Breast epithelium (tissue), 4 donors: ENCODE results near the gene CYBRD1. TPM values are rescaled to one million over a fixed set of nuclear protein-coding genes. Genes with fewer than 3 reads are reported as not detected.
"Not testable (repeated sequence)": the region's sequence is repeated elsewhere in the genome, so short reads cannot be mapped to it uniquely, and the experiment has no call there.

Experiments used
- DNase-seq, 2 donors: peaks; one replicate each; pipeline ENCODE4 v3.0.0-alpha.2; 2019; ENCODE audit warnings: low spot score in 2 of 2
- H3K27ac ChIP-seq, 2 donors: fragments of 200-600 bp; sonication (generic) in 1 of 2; one replicate each; pipeline ENCODE4 v1.5.1; 2016 to 2019; ENCODE audit warnings: mild to moderate bottlenecking in 1 of 2
- H3K27me3 ChIP-seq, 2 donors: fragments of 200-600 bp; sonication (generic) in 1 of 2; one replicate each; pipeline versions ENCODE4 v1.5.1 to v1.6.0; 2017 to 2019; ENCODE audit warnings: control low read depth in 1 of 2, mild to moderate bottlenecking in 1 of 2
- H3K36me3 ChIP-seq: fragments of 200-600 bp; one replicate; pipeline ENCODE4 v1.5.1; 2019
- H3K4me1 ChIP-seq, 2 donors: fragments of 200-600 bp; sonication (generic); one replicate each; pipeline ENCODE4 v1.5.1; 2016 to 2019; ENCODE audit warnings: control low read depth in 1 of 2
- H3K4me3 ChIP-seq, 3 donors: fragments of 200-600 bp; sonication (generic); 1 replicate in 2 of 3; 2 replicates in 1 of 3; pipeline ENCODE4 v1.5.1; 2016 to 2019; ENCODE audit warnings: mild to moderate bottlenecking in 3 of 3, moderate library complexity in 2 of 3
- H3K9me3 ChIP-seq, 2 donors: fragments of 200-600 bp; sonication (generic) in 1 of 2; one replicate each; pipeline ENCODE4 v1.5.1; 2016 to 2019; ENCODE audit warnings: control low read depth in 1 of 2
- POLR2A ChIP-seq: fragments of 450-650 bp; IDR thresholded peaks from one replicate; pipeline ENCODE4 v1.6.1; 2016; ENCODE audit warnings: antibody characterized with exemption, mild to moderate bottlenecking, moderate library complexity
- POLR2AphosphoS5 ChIP-seq, 3 donors: sonication (generic); formaldehyde crosslinking; IDR thresholded peaks; one replicate each; pipeline ENCODE4 v1.6.1; 2017; ENCODE audit warnings: antibody characterized with exemption in 3 of 3
- intact Hi-C: fragments of 100-400 bp; cut with DNase I; formaldehyde crosslinking; loops from one replicate; pipeline ENCODE4 v1.15.1; 2023; ENCODE audit warnings: low total_unique reads
- total RNA-seq, 3 donors: library from RNA; depleted of rRNA; stranded (reverse); fragments of >200 nt; gene quantifications; one replicate each; pipeline ENCODE4 v1.1.0, GENCODE V29; 2016
- TF ChIP-seq, protein P1 (sequence below), 3 donors: fragments of 450-650 bp; IDR thresholded peaks; one replicate each; pipeline ENCODE4 v1.5.1; 2016 to 2017; ENCODE audit warnings: antibody characterized with exemption in 3 of 3, mild to moderate bottlenecking in 3 of 3, moderate library complexity in 3 of 3

Gene CYBRD1
- total RNA-seq, 3 donors from 2014 or later = 396 to 761 (median 409) TPM

DNA sequence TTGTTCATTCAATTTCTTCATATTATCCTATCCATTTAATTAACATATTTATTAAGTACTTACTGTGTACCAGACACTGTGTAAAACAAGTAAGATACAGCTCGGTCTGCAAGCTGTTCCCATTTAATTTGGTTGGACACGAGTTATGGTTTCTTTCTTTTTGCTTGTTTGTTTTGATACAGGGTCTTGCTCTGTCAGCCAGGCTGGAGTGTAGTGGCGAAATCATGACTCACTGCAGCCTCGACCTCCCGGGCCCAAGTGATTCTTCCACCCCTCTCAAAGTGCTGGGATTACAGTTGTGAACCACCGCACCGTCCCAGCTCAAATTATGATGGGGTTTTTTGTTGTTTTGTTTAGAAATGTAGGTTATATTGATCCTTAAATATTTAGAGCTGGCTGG is 9.0 kb downstream of the CYBRD1 start:
- intact Hi-C loops = no loop called here
- H3K36me3 ChIP-seq = no peaks in the 10 kb centered on the region
- H3K4me3 ChIP-seq = no peak overlapping the region
- no peak overlapping the region for H3K27ac ChIP-seq
- DNase-seq = no peak
- no peaks in the 10 kb centered on the region for H3K9me3 ChIP-seq
- no peaks in the 10 kb centered on the region for H3K27me3 ChIP-seq
- TF ChIP-seq, protein P1, sequence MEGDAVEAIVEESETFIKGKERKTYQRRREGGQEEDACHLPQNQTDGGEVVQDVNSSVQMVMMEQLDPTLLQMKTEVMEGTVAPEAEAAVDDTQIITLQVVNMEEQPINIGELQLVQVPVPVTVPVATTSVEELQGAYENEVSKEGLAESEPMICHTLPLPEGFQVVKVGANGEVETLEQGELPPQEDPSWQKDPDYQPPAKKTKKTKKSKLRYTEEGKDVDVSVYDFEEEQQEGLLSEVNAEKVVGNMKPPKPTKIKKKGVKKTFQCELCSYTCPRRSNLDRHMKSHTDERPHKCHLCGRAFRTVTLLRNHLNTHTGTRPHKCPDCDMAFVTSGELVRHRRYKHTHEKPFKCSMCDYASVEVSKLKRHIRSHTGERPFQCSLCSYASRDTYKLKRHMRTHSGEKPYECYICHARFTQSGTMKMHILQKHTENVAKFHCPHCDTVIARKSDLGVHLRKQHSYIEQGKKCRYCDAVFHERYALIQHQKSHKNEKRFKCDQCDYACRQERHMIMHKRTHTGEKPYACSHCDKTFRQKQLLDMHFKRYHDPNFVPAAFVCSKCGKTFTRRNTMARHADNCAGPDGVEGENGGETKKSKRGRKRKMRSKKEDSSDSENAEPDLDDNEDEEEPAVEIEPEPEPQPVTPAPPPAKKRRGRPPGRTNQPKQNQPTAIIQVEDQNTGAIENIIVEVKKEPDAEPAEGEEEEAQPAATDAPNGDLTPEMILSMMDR (IDR thresholded peaks at IDR 0.05) = no peak
- no peak for TF ChIP-seq POLR2A
- no peak for TF ChIP-seq POLR2AphosphoS5 (IDR thresholded peaks at IDR 0.05)
- H3K4me1 ChIP-seq = no peaks in the 10 kb centered on the region

- Histone ChIP-seq H3K36me3 (no peaks in the 10 kb centered on the region), H3K9me3 (no peaks in the 10 kb centered on the region), H3K4me3 (no peak overlapping the region), H3K27ac (no peak overlapping the region), H3K4me1 (no peaks in the 10 kb centered on the region), H3K27me3 (no peaks in the 10 kb centered on the region)
- intact Hi-C loops = no loop called here
- TF ChIP-seq POLR2AphosphoS5 (IDR thresholded peaks at IDR 0.05) (no peak), POLR2A (no peak)
- TF ChIP-seq, protein P1 (IDR thresholded peaks at IDR 0.05) = no peak
- DNase-seq = no peak
Observed at GRCh38 chr2:171531836-171532450, 9.7 kb downstream of the CYBRD1 start.

DNA sequence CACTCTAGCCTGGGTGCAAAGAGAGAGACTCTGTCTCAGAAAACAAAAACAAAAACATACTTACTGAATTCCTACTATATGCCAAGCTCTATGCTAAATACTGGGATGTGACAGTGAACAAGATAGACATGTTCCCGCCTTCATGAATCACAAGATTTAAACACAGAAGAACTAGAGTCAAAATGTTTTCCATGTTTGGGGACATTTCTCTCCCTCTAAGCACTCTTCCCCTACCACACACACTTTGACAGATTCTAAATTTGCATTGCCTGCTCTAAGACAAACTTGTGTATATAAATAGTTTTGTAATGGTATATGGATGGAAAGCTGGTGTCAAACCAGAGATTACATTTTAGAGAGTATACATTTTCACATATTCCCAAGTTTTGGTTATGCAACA is 11.1 kb downstream of the CYBRD1 start:
- Histone ChIP-seq H3K4me1 (no peaks in the 10 kb centered on the region), H3K27ac (no peak overlapping the region), H3K27me3 (no peaks in the 10 kb centered on the region), H3K9me3 (no peaks in the 10 kb centered on the region), H3K36me3 (no peaks in the 10 kb centered on the region), H3K4me3 (no peak overlapping the region)
- no peak for TF ChIP-seq POLR2A
- TF ChIP-seq POLR2AphosphoS5 (IDR thresholded peaks at IDR 0.05) = no peak
- TF ChIP-seq, protein P1 (IDR thresholded peaks at IDR 0.05) = no peak
- no peak for DNase-seq
- intact Hi-C loops = no loop called here

DNA sequence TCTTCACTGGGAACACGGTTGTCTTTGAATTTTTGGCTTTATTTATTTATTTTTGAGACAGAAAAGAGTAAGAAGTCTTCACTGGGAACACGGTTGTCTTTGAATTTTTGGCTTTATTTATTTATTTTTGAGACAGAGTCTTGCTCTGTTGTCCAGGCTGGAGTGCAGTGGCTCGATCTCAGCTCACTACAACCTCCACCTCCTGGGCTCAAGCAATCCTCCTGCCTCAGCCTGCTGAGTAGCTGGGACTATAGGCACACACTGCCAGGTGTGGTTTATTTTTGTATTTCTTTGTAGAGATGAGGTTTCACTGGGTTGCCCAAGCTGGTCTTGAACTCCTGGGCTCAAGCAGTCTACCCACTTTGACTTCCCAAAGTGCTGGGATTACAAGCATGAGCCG is 13.3 kb downstream of the CYBRD1 start:
- intact Hi-C loops, H3K27ac ChIP-seq, H3K4me1 ChIP-seq, DNase-seq, H3K27me3 ChIP-seq, H3K4me3 ChIP-seq, H3K9me3 ChIP-seq, H3K36me3 ChIP-seq: not testable (repeated sequence)

GRCh38 chr2:171540437-171540836 is 18.2 kb downstream of the CYBRD1 start:
- Histone ChIP-seq H3K36me3 (no peaks in the 10 kb centered on the region), H3K4me3 (no peak overlapping the region), H3K4me1 (no peaks in the 10 kb centered on the region), H3K9me3 (no peaks in the 10 kb centered on the region), H3K27me3 (no peaks in the 10 kb centered on the region), H3K27ac (no peak overlapping the region)
- no peak for DNase-seq
- TF ChIP-seq, protein P1 (IDR thresholded peaks at IDR 0.05) = no peak
- TF ChIP-seq POLR2AphosphoS5 (IDR thresholded peaks at IDR 0.05) (no peak), POLR2A (no peak)
- intact Hi-C loops = no loop called here
